Embryonic facial prominence (tissue), 1 donor: ENCODE results near the gene ARID5A.
"Not testable (repeated sequence)": the region's sequence is repeated elsewhere in the genome, so short reads cannot be mapped to it uniquely, and the experiment has no call there.

Source experiments
- DNase-seq: peaks from one replicate; pipeline ENCODE4 v3.0.0-alpha.2; 2016; ENCODE audit errors: extremely low spot score

Gene ARID5A

DNA sequence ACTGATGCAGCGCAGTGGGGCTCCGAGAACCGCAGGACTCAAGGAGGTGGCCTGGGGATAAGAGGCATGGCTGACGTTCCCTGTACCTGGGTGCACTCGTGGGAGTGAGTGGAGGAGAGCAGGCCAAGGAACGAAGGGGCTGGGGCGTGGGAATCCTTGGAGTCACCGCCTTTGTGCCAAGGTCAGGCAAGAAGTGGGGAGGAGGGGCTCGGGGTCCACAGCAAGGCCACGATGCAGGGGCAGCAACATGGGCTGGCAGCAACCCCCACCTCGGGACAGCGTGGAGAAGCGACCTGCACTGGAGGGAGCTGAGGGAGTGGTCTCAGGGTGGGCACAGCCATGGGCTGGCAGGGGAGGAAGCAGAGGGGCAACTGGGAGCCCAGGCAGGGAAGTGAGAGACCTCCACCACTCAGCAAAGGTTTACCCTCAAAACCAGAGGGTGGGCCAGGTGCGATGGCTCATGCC, 18.6 kb downstream of the ARID5A start:
- DNase-seq = no peak

- no peak for DNase-seq
These were observed 20.1 kb downstream of the ARID5A start for GRCh38 chr2:96556441-96557330.

- not testable (repeated sequence) for DNase-seq
These were observed 20.9 kb downstream of the ARID5A start for GRCh38 chr2:96557421-96557820.

- no peak for DNase-seq
These were observed 21.5 kb downstream of the ARID5A start for GRCh38 chr2:96558061-96558460.

DNA sequence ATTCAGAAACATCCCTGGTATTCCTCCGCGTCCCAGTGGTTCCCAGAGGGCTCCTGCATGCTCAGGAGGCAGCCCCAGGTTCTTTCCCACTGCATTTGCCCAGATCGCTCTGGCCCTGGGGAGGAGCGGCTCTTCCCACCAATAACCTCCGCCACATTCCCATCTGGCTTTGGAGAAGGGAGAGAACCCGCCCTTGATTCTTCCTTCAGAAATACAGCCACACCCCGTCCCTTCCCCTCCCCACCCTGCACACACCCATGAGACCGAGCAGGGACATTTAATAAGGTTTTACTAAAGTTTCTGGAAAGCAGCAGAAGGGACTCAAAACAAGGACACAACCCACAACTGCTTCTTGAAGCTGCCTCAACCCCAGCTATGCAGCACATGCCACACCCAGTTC, 21.9 kb downstream of the ARID5A start:
- DNase-seq = no peak

- no peak for DNase-seq
These were observed 27.5 kb downstream of the ARID5A start for GRCh38 chr2:96564026-96564425.

DNA sequence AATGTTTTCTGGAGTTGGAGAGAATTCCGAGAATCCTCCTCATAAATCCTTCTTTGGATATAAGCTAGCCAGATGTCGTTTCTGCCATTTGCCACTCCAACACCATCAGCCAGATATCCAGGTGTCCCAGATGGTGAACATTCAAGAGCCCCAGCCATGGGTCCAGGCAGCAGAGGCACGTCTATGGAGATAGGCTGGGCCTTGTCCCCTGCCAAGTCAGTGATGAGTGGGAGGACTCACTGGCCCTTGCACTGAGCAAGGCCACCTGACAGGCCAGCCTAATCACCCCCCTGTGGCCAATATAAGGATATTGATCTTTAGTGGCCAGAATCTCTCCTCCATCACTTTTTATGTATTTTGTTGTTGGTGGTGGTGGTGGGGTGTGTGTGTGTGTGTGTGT, 28.0 kb downstream of the ARID5A start:
- no peak for DNase-seq

DNA sequence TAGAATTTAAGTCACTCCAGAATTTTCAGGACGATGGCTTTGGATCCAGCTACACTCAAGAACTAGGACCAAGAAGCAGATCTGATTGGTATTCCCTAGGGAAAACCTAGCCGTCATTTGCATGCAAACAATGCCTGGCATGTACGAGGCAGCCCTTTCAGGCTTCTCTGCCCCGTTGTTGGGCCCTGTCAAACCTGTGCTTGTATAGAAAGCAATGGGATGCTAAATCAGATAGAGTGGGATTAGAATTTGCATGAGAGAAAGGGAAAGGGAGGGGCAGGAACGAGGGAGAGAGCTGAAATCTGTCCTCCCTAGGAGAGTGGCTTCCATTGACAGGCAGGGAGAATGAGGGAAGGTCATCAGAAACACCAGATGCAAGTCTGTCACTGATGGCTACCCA, 28.6 kb downstream of the ARID5A start:
- DNase-seq = no peak

- DNase-seq = no peak
These were observed 31.5 kb downstream of the ARID5A start for GRCh38 chr2:96568094-96568493.

- no peak for DNase-seq
These were observed 37.8 kb downstream of the ARID5A start for GRCh38 chr2:96574364-96574763.

- no peak for DNase-seq
These were observed 39.4 kb downstream of the ARID5A start for GRCh38 chr2:96575785-96576456.

DNA sequence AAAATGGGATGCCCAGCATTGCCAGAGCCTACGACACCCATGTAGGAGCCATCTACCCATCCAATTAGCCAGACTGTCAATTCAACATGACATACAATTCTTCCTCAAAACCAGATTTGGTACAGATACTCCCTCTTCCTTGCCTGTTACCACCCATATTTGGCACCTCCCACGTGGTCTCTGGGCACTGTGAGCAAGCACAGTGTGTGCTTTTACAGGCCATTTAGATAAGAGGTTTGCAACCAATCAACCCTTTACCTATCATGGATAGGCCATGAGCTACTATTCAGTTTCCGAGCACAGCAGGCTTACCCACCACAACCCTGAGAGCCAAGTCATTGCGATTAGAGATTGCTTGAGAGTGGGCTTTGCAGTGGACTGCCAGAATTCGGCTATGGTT, 40.9 kb downstream of the ARID5A start:
- DNase-seq = no peak

DNA sequence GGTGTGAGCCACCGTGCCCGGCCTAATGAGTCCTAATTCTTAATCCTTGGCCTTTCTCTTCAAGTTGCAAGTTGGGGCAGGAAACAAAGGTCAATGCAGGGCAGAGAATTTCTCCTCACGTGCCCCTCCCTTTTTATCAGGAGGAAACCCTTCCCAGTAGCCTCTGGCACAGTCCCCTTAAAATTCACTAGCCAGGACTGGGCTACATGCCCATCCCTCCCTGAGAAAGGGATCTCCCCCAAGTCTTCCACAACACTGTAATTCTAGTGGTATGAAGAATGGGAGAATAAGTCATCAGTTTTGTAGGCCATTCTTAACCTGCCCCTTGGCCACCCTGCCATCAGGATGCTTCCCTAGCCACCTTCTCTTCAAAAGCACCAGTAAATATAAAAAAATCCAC, 42.2 kb downstream of the ARID5A start:
- no peak for DNase-seq

DNA sequence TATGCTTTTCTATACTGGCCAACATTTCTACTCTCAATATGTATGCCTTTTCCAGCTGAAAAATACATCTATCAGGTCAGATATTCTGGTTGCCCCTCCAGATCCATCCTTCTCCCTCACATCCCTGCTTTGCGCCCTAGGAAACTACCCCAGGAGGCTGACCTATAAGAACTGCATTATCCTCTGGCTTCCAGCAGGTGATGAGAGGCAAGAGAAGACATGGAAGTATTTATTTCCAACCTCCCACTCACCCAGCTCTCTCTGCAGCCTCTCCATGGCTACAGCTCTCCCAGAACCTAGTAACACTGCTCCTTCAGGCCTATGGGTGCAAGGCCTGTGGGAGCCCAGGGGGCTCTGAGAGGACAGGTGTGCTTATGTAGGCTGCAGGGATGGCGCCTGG, 42.9 kb downstream of the ARID5A start:
- no peak for DNase-seq

GRCh38 chr2:96580771-96581170, 44.2 kb downstream of the ARID5A start:
- no peak for DNase-seq

- no peak for DNase-seq
These were observed 47.5 kb downstream of the ARID5A start for GRCh38 chr2:96584017-96584416.

- DNase-seq = no peak
These were observed 51.3 kb downstream of the ARID5A start for GRCh38 chr2:96587843-96588242.

GRCh38 chr2:96591054-96591453, 54.5 kb downstream of the ARID5A start:
- DNase-seq = no peak

DNA sequence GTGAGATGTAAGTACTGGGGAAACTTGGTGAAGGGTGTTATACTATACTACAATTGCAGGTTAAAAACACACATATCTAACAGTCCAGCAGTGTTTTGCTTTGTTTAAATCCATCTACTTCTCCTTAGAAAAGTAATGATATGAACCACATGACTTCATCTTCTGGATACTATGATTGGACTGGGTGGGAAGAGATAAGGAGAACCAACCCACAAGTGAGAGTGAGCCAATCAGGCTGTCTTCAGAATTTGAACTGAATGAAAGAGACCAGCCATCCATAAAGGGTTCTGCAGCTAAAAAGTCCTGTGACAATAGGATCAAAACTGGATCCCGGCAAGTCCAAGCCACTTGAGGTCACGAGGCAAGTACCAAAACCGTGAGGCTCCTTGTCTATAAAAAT, 54.9 kb downstream of the ARID5A start:
- DNase-seq = no peak

GRCh38 chr2:96594282-96594681, 57.7 kb downstream of the ARID5A start:
- DNase-seq = no peak

GRCh38 chr2:96594691-96595152, 58.2 kb downstream of the ARID5A start:
- DNase-seq = no peak

DNA sequence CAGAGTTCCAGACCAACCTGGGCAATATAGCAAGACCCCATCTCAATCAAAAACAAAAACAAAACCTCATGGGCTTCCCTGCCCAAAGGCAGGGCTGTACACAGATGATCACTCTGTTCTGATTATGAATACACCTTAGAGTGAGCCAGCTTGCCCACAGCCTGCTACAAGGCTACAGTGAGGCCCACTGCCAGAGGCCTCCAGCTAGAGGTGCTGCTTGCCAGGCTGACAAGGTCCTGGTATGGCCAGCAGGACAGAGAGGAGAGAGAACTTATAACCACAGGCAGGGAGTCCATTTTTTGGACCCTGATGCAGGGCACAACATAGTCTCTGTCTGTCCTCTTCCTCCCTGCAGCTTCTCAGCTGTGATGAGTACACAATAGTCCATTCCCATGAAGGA, 60.0 kb downstream of the ARID5A start:
- no peak for DNase-seq

DNA sequence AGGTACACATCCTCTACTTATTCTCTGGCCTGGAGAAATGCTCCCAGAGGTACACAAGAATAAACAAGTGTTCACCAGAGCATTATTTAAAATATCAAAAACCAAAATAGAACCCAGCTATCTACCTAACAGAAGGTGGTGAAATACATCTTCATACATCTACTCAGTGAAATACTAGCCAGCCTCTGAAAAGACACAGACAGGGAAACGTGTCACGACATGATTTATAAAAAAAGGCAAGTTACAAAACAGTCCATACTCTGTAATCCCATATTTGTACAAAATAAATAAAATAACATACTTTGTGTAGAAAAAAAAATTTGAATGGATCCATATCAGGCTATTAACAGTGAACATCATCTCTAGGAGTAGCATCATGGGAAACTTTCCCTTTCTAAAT, 63.4 kb downstream of the ARID5A start:
- DNase-seq = no peak
